ENCODE results near the gene TSC2.
A peak's percentile ranks its signal among the peaks of the same experiment; 100 is the strongest.

The TSC2 gene

DNA sequence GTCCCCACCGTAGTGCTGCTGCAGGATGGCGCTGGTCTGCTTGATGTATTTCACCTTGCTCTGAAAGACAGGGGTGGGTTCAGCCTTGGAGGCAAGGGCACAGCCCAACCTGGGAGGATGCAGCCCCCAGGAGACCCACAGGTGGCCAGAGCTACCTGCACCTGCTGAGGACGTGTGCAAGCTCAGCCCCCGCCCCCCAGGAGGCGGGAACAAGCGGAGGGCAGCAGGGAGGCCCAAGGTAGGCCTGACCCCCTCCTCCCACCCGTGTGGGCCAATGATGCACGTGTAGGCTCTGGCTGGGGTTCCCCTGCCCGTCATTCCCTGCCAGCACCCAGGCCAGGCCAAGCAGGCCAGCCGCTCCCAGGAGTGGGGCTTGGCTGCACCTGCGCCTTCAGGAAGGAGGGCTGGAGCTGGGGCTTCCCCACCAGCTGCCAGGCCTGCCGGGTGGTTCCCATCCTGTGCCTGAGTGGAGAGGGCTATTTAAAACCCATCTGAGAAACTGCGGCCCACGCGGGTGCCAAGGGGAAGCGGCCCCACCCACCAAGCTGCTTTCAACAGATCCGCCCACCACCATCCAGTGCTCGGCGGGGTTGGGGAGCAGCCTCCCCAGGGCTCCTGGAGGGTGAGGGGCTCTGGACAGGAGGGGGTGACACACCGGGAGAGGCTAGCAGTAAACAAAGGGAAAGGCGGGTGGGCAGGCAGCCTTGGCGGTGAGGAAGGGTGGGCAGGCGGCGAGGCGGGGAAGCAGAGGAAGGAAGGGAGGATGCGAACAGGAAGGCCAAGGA lies 3.9 kb upstream of the TSC2 start:
- H3K4me2 ChIP-seq (ENCODE audit: low read length), result peak overlapping the region; percentile 17; the same call in 1 of the 2 replicates
- peaks cover 16% of the 10 kb centered on the region for H3K79me2 ChIP-seq (ENCODE audit: low read length)
- H3K27ac ChIP-seq (ENCODE audit: low read length), result no peak overlapping the region
- no peaks in the 10 kb centered on the region for H3K27me3 ChIP-seq (ENCODE audit: low read depth, low read length)
- no peaks in the 10 kb centered on the region for H3K36me3 ChIP-seq (replicated peaks; ENCODE audit: low read depth, low read length)
- no peak for TF ChIP-seq EZH2phosphoT487 (IDR thresholded peaks at IDR 0.05; ENCODE audit: low read depth)
- TF ChIP-seq, protein P1, sequence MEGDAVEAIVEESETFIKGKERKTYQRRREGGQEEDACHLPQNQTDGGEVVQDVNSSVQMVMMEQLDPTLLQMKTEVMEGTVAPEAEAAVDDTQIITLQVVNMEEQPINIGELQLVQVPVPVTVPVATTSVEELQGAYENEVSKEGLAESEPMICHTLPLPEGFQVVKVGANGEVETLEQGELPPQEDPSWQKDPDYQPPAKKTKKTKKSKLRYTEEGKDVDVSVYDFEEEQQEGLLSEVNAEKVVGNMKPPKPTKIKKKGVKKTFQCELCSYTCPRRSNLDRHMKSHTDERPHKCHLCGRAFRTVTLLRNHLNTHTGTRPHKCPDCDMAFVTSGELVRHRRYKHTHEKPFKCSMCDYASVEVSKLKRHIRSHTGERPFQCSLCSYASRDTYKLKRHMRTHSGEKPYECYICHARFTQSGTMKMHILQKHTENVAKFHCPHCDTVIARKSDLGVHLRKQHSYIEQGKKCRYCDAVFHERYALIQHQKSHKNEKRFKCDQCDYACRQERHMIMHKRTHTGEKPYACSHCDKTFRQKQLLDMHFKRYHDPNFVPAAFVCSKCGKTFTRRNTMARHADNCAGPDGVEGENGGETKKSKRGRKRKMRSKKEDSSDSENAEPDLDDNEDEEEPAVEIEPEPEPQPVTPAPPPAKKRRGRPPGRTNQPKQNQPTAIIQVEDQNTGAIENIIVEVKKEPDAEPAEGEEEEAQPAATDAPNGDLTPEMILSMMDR (IDR thresholded peaks at IDR 0.05; ENCODE audit: low read depth, low read length), result no peak
- no peak overlapping the region for H3K4me3 ChIP-seq (ENCODE audit: low read length)
- no peak overlapping the region for H2AFZ ChIP-seq (ENCODE audit: low read depth, low read length)
- peaks cover 22% of the 10 kb centered on the region for H3K4me1 ChIP-seq (ENCODE audit: low read length)
- no peaks in the 10 kb centered on the region for H3K9me3 ChIP-seq (ENCODE audit: insufficient read depth, low read length)
- H4K20me1 ChIP-seq (ENCODE audit: insufficient read depth, low read length), result no peaks in the 10 kb centered on the region
- H3K9ac ChIP-seq (ENCODE audit: low read length), result no peak overlapping the region

DNA sequence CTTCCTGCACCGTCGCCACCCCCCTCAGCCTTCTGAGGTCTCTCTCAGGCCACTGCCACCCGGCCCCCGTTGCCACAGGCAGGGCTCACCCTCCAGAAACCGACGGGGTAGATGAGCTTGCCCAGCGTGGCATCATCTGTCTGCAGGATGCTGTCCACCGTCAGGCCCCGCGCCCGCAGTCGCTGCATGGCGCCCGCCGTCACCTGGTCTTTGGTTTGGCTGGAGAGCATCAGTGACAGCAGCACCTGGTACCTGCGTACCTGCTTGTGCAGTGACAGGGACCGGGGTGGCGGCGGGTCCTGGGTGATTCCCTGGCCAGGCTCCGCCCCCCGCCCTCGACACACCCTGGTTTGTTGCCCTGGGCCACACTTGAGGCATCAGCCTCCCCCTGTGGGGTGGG lies 3.2 kb upstream of the TSC2 start:
- H3K4me1 ChIP-seq (ENCODE audit: low read length), result peaks cover 23% of the 10 kb centered on the region

DNA sequence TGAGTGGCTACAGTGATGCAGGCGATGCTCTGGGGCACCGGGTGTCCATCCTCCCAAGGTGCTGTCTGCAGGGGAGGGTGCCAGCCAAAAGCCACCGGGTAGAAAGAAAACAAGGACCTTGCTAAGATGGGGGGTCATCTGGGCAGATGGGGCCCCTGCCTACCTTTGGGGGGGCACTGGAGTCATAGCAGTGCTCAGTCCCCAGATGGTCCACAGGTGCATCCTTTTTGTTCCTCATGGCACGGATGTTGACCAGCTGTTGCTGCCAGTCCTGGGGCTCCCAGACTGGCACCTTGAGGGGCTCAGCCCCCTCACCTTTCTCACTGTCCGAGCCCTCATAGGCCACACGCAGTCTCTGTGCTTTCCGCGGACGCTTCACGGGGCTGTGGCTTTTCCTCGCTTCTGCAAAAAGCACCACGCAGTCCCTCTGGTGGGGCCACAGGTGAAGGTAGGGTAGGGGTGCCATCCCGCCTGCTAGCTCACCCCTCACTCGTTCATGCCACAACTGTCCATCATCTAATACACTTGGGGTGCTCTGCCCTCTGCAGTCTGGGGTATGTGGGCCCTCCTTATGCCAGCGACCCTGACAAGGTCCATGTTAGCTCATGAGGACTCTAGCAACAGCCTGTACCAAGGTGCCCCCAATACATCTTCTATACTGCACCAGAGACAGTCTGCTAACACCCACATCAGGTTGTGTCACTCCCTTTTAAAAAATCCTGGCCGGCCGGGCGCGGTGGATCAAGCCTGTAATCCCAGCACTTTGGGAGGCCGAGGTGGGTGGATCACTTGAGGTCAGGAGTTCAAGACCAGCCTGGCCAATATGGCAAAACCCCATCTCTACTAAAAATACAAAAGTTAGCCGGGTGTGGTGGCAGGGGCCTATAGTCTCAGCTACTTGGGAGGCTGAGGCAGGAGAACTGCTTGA lies 1.6 kb upstream of the TSC2 start:
- no peak overlapping the region for H3K27ac ChIP-seq (ENCODE audit: low read length)
- H2AFZ ChIP-seq (ENCODE audit: low read depth, low read length), result no peak overlapping the region

More for the DNA sequence above, 3.2 kb upstream of the TSC2 start:
- no peak overlapping the region for H3K9ac ChIP-seq (ENCODE audit: low read length)
- H4K20me1 ChIP-seq (ENCODE audit: insufficient read depth, low read length), result no peaks in the 10 kb centered on the region
- no peak overlapping the region for H2AFZ ChIP-seq (ENCODE audit: low read depth, low read length)
- no peaks in the 10 kb centered on the region for H3K27me3 ChIP-seq (ENCODE audit: low read depth, low read length)
- no peaks in the 10 kb centered on the region for H3K36me3 ChIP-seq (replicated peaks; ENCODE audit: low read depth, low read length)
- no peaks in the 10 kb centered on the region for H3K9me3 ChIP-seq (ENCODE audit: insufficient read depth, low read length)
- H3K4me2 ChIP-seq (ENCODE audit: low read length), result no peak overlapping the region
- H3K79me2 ChIP-seq (ENCODE audit: low read length), result peaks cover 18% of the 10 kb centered on the region
- no peak overlapping the region for H3K27ac ChIP-seq (ENCODE audit: low read length)
- TF ChIP-seq, protein P1 (IDR thresholded peaks at IDR 0.05; ENCODE audit: low read depth, low read length), result no peak
- TF ChIP-seq EZH2phosphoT487 (IDR thresholded peaks at IDR 0.05; ENCODE audit: low read depth), result no peak
- no peak overlapping the region for H3K4me3 ChIP-seq (ENCODE audit: low read length)

More for the DNA sequence above, 1.6 kb upstream of the TSC2 start:
- TF ChIP-seq, protein P1 (IDR thresholded peaks at IDR 0.05; ENCODE audit: low read depth, low read length), result no peak
- no peak for TF ChIP-seq EZH2phosphoT487 (IDR thresholded peaks at IDR 0.05; ENCODE audit: low read depth)
- Histone ChIP-seq H3K9ac (ENCODE audit: low read length) (no peak overlapping the region), H3K4me3 (ENCODE audit: low read length) (peak overlapping the region; percentile 94), H3K9me3 (ENCODE audit: insufficient read depth, low read length) (no peaks in the 10 kb centered on the region), H3K4me2 (ENCODE audit: low read length) (peak overlapping the region; percentile 88), H3K36me3 (replicated peaks; ENCODE audit: low read depth, low read length) (no peaks in the 10 kb centered on the region), H3K27me3 (ENCODE audit: low read depth, low read length) (no peaks in the 10 kb centered on the region), H4K20me1 (ENCODE audit: insufficient read depth, low read length) (no peaks in the 10 kb centered on the region), H3K79me2 (ENCODE audit: low read length) (peaks cover 18% of the 10 kb centered on the region), H3K4me1 (ENCODE audit: low read length) (peaks cover 23% of the 10 kb centered on the region)

All from OCI-LY3 (cell line).